GM12872 (cell line): ENCODE measurements around the gene STAT3.

ENCODE experiments used
- CTCF ChIP-seq: IDR thresholded peaks from 3 replicates; pipeline ENCODE4 v1.5.1; 2011; ENCODE audit warnings: low read depth, mild to moderate bottlenecking, low read length, moderate library complexity; ENCODE audit not compliant: insufficient read depth

The STAT3 gene

GRCh38 chr17:42313389-42313772 lies 74.9 kb downstream of the STAT3 start:
- TF ChIP-seq CTCF = no peak

DNA sequence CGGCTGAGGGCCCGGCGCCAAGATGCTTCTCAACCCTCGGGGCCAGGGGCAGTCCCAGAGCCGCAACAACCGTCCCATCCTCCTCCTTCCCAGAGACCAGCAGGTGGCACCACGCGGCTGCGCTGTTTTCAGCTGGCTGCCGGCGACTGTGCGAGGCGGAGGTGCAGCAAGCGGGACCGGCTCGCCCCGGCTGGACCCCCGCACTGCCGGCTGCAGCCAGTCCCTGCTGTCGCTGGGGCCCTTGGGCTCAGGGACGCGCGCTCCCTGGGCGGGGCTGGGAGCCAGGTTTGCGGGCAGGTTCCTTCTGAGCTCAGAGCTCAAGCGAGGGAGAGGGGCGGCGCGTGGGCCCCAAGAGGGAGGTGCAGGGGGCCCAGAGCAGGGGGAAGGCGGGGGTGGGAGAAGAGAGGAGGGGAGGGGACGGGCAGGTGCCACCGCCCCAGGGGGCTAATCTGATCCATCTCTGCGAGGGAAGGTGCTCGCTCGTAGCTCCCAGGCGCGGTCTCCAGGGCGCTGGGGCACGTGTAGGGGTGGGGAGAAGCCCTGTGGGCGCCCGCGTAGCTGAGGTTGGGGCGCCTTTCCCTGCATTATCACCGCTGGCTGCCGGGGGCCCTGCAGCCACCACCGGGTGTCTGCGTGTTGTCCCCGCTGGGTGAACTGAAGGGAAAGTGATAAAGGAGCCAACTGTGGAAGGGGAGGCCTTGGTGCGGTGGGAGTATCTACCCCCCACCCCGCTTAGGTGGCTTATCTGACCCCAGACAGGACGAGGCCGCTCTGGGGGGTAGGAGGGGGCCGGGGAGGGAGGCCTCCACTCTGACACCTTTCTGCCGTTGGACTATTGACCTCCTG lies 75.7 kb downstream of the STAT3 start:
- TF ChIP-seq CTCF = peak; percentile 76

GRCh38 chr17:42312035-42312284 lies 76.3 kb downstream of the STAT3 start:
- no peak for TF ChIP-seq CTCF

- TF ChIP-seq CTCF = no peak
Measured at GRCh38 chr17:42311240-42312034, 76.8 kb downstream of the STAT3 start.

GRCh38 chr17:42310787-42311215 lies 77.4 kb downstream of the STAT3 start:
- TF ChIP-seq CTCF = no peak

- TF ChIP-seq CTCF = no peak
Measured at GRCh38 chr17:42309986-42310786, 78.1 kb downstream of the STAT3 start.

DNA sequence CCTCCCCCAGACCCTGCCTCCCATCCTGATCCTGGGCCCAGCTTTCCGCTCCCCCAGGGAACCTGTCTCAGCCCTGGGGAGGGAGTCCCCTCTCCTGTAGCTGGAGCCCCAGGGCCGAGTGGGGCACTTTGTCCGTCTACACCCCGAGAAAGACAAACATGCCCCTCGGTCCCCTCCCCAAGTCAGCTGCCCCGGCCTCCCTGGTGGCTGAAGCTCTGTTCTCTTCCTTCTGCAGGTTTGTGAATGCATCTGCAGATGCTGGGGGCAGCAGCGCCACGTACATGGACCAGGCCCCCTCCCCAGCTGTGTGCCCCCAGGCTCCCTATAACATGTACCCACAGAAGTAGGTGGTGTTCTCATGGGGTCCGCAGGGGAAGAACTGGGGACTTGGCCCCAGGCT lies 79.1 kb downstream of the STAT3 start:
- TF ChIP-seq CTCF = no peak
